HG02938 (cell line): ENCODE results near the gene MTIF3.
A peak's percentile ranks its signal among the peaks of the same experiment; 100 is the strongest.

ENCODE experiments used
- ATAC-seq: cut with Tn5 transposase; IDR thresholded peaks from one replicate; pipeline ENCODE4 v1.9.1; 2021; ENCODE audit warnings: mild to moderate bottlenecking, moderate library complexity; ENCODE audit not compliant: unreplicated experiment

The MTIF3 gene

GRCh38 chr13:27449936-27450828 is at the start of gene MTIF3:
Gene MTIF3 (minus strand): TSS chr13:27450564. CDS start chr13:27440448, 10,116 bp downstream.
- peak; percentile 82 for ATAC-seq

- no peak for ATAC-seq
Observed at GRCh38 chr13:27497563-27498230, 47.3 kb upstream of the MTIF3 start.

GRCh38 chr13:27496536-27497273 is 46.3 kb upstream of the MTIF3 start:
- ATAC-seq: no peak

GRCh38 chr13:27496006-27496405 is 45.6 kb upstream of the MTIF3 start:
- no peak for ATAC-seq

- ATAC-seq: no peak
Observed at GRCh38 chr13:27495551-27495950, 45.2 kb upstream of the MTIF3 start.

- no peak for ATAC-seq
Observed at GRCh38 chr13:27493981-27494380, 43.6 kb upstream of the MTIF3 start.

- ATAC-seq: no peak
Observed at GRCh38 chr13:27489456-27489855, 39.1 kb upstream of the MTIF3 start.

GRCh38 chr13:27487776-27488175 is 37.4 kb upstream of the MTIF3 start:
- ATAC-seq: no peak

- ATAC-seq: no peak
Observed at GRCh38 chr13:27483421-27483820, 33.1 kb upstream of the MTIF3 start.

GRCh38 chr13:27482983-27483382 is 32.6 kb upstream of the MTIF3 start:
- ATAC-seq: peak; percentile 92

GRCh38 chr13:27481766-27482165 is 31.4 kb upstream of the MTIF3 start:
- no peak for ATAC-seq

- peak; percentile 56 for ATAC-seq
Observed at GRCh38 chr13:27476943-27477703, 26.8 kb upstream of the MTIF3 start.

- no peak for ATAC-seq
Observed at GRCh38 chr13:27474751-27475268, 24.4 kb upstream of the MTIF3 start.

- no peak for ATAC-seq
Observed at GRCh38 chr13:27472941-27473340, 22.6 kb upstream of the MTIF3 start.

- ATAC-seq: no peak
Observed at GRCh38 chr13:27472441-27472840, 22.1 kb upstream of the MTIF3 start.

- no peak for ATAC-seq
Observed at GRCh38 chr13:27470075-27470820, 19.9 kb upstream of the MTIF3 start.

GRCh38 chr13:27466513-27466912 is 16.1 kb upstream of the MTIF3 start:
- ATAC-seq: no peak

GRCh38 chr13:27465611-27466010 is 15.2 kb upstream of the MTIF3 start:
- no peak for ATAC-seq

GRCh38 chr13:27463500-27463899 is 13.1 kb upstream of the MTIF3 start:
- no peak for ATAC-seq
